Measurements from ENCODE around the gene FYN. TPM values are rescaled to one million over a fixed set of nuclear protein-coding genes. Genes with fewer than 3 reads are reported as not detected.

Gene FYN
- total and polyA plus RNA-seq, 10 of the 15 experiments (the other 5 are each of a cell fraction or from before 2014, with no cell fraction given): 51.4 to 247 (median 138) TPM

- TF ChIP-seq BCLAF1 (IDR thresholded peaks at IDR 0.05) (no peak), RELA (IDR thresholded peaks at IDR 0.05; ENCODE audit: borderline replicate concordance, partially characterized antibody) (no peak), RCOR1 (conservative IDR thresholded peaks at IDR 0.05; ENCODE audit: low read depth, low read length) (no peak), CHD4 (IDR thresholded peaks at IDR 0.05) (no peak), SPI1 (IDR thresholded peaks at IDR 0.05; ENCODE audit: borderline replicate concordance, insufficient read depth, low read depth, low read length) (no peak), IRF4 (IDR thresholded peaks at IDR 0.05; ENCODE audit: low read depth, low read length) (no peak)
These were observed 247.5 kb downstream of the FYN start (continued) for GRCh38 chr6:111625461-111626391.

- H3K9me3 ChIP-seq (replicated peaks; ENCODE audit: control insufficient read depth, insufficient read depth, low read length): no peaks in the 10 kb centered on the region; the same call in 2 of the 3 replicates
- no peak overlapping the region for H3K4me2 ChIP-seq (ENCODE audit: control insufficient read depth, insufficient read depth)
- no peak overlapping the region for H3K9ac ChIP-seq (ENCODE audit: control insufficient read depth, insufficient read depth, low read length)
- no peak overlapping the region for H3K4me3 ChIP-seq
- H3K27me3 ChIP-seq (replicated peaks in 1 of 2; ENCODE audit: control insufficient read depth in 2 of 2, insufficient read depth in 2 of 2, low read length in 1 of 2): peaks cover 0 to 4% of the 10 kb centered on the region in 2 experiments; a peak in 1 of 4 replicates
- intact Hi-C loops (cut with micrococcal nuclease; ENCODE audit: unreplicated experiment): no loop called here
- SMC1A ChIA-PET (ENCODE audit: uncharacterized antibody, unreplicated experiment): no interaction called here
- in situ Hi-C loops (cut with MboI): no loop called here
- H3K36me3 ChIP-seq (ENCODE audit: control insufficient read depth in 2 of 2, insufficient read depth in 2 of 2, low read length in 1 of 2): no peaks in the 10 kb centered on the region
- POLR2A ChIA-PET: no interaction called here
- no peak overlapping the region for H2AFZ ChIP-seq (ENCODE audit: control insufficient read depth, low read depth, low read length)
- 47% methylated on average over 3 of the region's 3 CpGs for WGBS (ENCODE audit: insufficient coverage, insufficient replicate concordance, low lambda C conversion rate, missing lambda C conversion rate)
- H3K79me2 ChIP-seq (ENCODE audit: control insufficient read depth, insufficient read depth, low read length): no peaks in the 10 kb centered on the region
- CTCF ChIA-PET: interaction anchor here (1.5 kb wide), 1 partner anchor 367 kb away, joined by 4 read pairs; no protein-coding TSS in a partner anchor
- no TSS peak for BruUV-seq (replicated peaks)
- no peak overlapping the region for H3K27ac ChIP-seq (ENCODE audit: control insufficient read depth, insufficient read depth)
- ATAC-seq: no peak
- RAD21 ChIA-PET (ENCODE audit: unreplicated experiment): no interaction called here
- H4K20me1 ChIP-seq (ENCODE audit: control insufficient read depth, insufficient read depth): no peaks in the 10 kb centered on the region
- FAIRE-seq: no peak
- DNase-seq (ENCODE audit: low read depth, low spot score): no peak
- no peaks in the 10 kb centered on the region for H3K4me1 ChIP-seq (ENCODE audit: control insufficient read depth, insufficient read depth, low read length)
- TF ChIP-seq POLR2AphosphoS5 (IDR thresholded peaks at IDR 0.05; ENCODE audit: low read length) (no peak), JUNB (IDR thresholded peaks at IDR 0.05) (no peak), POU2F2 (IDR thresholded peaks at IDR 0.05; ENCODE audit: borderline replicate concordance, low read depth, low read length) (no peak), RUNX3 (IDR thresholded peaks at IDR 0.05; ENCODE audit: low read length) (no peak), KAT2A (conservative IDR thresholded peaks at IDR 0.05; ENCODE audit: control insufficient read depth, low read depth, low read length) (no peak), CTCF (IDR thresholded peaks at IDR 0.05 in 2 of 3, conservative IDR thresholded peaks at IDR 0.05 in 1 of 3; ENCODE audit: control insufficient read depth in 2 of 3, extremely low read depth in 1 of 3, insufficient read depth in 1 of 3, low read depth in 3 of 3, low read length in 3 of 3) (no peak), SMAD5 (IDR thresholded peaks at IDR 0.05; ENCODE audit: low read depth) (no peak), ZBTB11 (CRISPR knock-in tag; IDR thresholded peaks at IDR 0.05) (no peak)
These were observed 248.2 kb downstream of the FYN start for GRCh38 chr6:111625099-111625416.
